22Rv1 (cell line): Measurements from ENCODE around the gene FHIT.

Experiments used
- H3K27ac ChIP-seq: fragments of 450-650 bp; 2 replicates; pipeline ENCODE4 v1.5.1; 2017
- CTCF ChIP-seq: fragments of 450-650 bp; IDR thresholded peaks from 2 replicates; pipeline ENCODE4 v1.5.1; 2017; ENCODE audit warnings: mild to moderate bottlenecking
- ZFX ChIP-seq: fragments of 450-650 bp; IDR thresholded peaks from 2 replicates; pipeline ENCODE4 v1.6.1; 2017; ENCODE audit warnings: antibody characterized with exemption, borderline replicate concordance

FHIT gene

GRCh38 chr3:59737241-59737640 is 1514.0 kb downstream of the FHIT start:
- TF ChIP-seq CTCF (no peak), ZFX (no peak)
- H3K27ac ChIP-seq: no peak overlapping the region

GRCh38 chr3:59734061-59734460 is 1517.2 kb downstream of the FHIT start:
- H3K27ac ChIP-seq: no peak overlapping the region

GRCh38 chr3:59733041-59733809 is 1518.0 kb downstream of the FHIT start:
- TF ChIP-seq CTCF (no peak), ZFX (no peak)
- H3K27ac ChIP-seq: no peak overlapping the region

More at GRCh38 chr3:59734061-59734460, 1517.2 kb downstream of the FHIT start:
- TF ChIP-seq CTCF: no peak
- TF ChIP-seq ZFX: no peak

GRCh38 chr3:59731943-59732342 is 1519.3 kb downstream of the FHIT start:
- H3K27ac ChIP-seq: no peak overlapping the region
- TF ChIP-seq CTCF (no peak), ZFX (no peak)

- TF ChIP-seq CTCF (no peak), ZFX (no peak)
- no peak overlapping the region for H3K27ac ChIP-seq
Measured at GRCh38 chr3:59730591-59730990, 1520.7 kb downstream of the FHIT start.

- no peak overlapping the region for H3K27ac ChIP-seq
- TF ChIP-seq ZFX (no peak), CTCF (no peak)
Measured at GRCh38 chr3:59728587-59728908, 1522.7 kb downstream of the FHIT start.

- TF ChIP-seq ZFX: no peak
- TF ChIP-seq CTCF: no peak
- no peak overlapping the region for H3K27ac ChIP-seq
Measured at GRCh38 chr3:59727902-59728586, 1523.2 kb downstream of the FHIT start.
